Stimulated activated naive CD4-positive, alpha-beta T cell treated with Interleukin-2 at 50 U/mL for 16 hours (primary cell): Measurements from ENCODE around the gene CTTNBP2.

Experiments
- DNase-seq: peaks from one replicate; lab custom pipeline; 2025; lab: John Stamatoyannopoulos, UW

CTTNBP2 gene

GRCh38 chr7:117685795-117686194, 187.4 kb downstream of the CTTNBP2 start:
- no peak for DNase-seq

GRCh38 chr7:117683430-117684175, 189.6 kb downstream of the CTTNBP2 start:
- no peak for DNase-seq

GRCh38 chr7:117682681-117683385, 190.4 kb downstream of the CTTNBP2 start:
- no peak for DNase-seq

- DNase-seq = no peak
These were observed 194.1 kb downstream of the CTTNBP2 start for GRCh38 chr7:117679120-117679519.

- no peak for DNase-seq
These were observed 197.5 kb downstream of the CTTNBP2 start for GRCh38 chr7:117675497-117676435.

GRCh38 chr7:117674617-117675016, 198.6 kb downstream of the CTTNBP2 start:
- DNase-seq = no peak

GRCh38 chr7:117673839-117674238, 199.4 kb downstream of the CTTNBP2 start:
- DNase-seq = no peak

- no peak for DNase-seq
These were observed 199.9 kb downstream of the CTTNBP2 start for GRCh38 chr7:117673367-117673766.

- no peak for DNase-seq
These were observed 200.8 kb downstream of the CTTNBP2 start for GRCh38 chr7:117672453-117672852.

GRCh38 chr7:117669818-117670217, 203.4 kb downstream of the CTTNBP2 start:
- no peak for DNase-seq

- DNase-seq = no peak
These were observed 205.8 kb downstream of the CTTNBP2 start for GRCh38 chr7:117667456-117667855.

- DNase-seq = no peak
These were observed 206.6 kb downstream of the CTTNBP2 start for GRCh38 chr7:117666689-117667088.

GRCh38 chr7:117666031-117666430, 207.2 kb downstream of the CTTNBP2 start:
- no peak for DNase-seq

- DNase-seq = no peak
These were observed 207.9 kb downstream of the CTTNBP2 start for GRCh38 chr7:117665368-117665767.

- DNase-seq = no peak
These were observed 209.2 kb downstream of the CTTNBP2 start for GRCh38 chr7:117664047-117664446.

- DNase-seq = no peak
These were observed 211.9 kb downstream of the CTTNBP2 start for GRCh38 chr7:117661328-117661727.
